ENCODE data around the gene CD80. TPM values are rescaled to one million over a fixed set of nuclear protein-coding genes. Genes with fewer than 3 reads are reported as not detected.

CD80 gene
- total and polyA plus RNA-seq, 2 donors (not counting 1 experiment from before 2014, with no cell fraction given) = under 0.01 TPM; not detected in 1

DNA sequence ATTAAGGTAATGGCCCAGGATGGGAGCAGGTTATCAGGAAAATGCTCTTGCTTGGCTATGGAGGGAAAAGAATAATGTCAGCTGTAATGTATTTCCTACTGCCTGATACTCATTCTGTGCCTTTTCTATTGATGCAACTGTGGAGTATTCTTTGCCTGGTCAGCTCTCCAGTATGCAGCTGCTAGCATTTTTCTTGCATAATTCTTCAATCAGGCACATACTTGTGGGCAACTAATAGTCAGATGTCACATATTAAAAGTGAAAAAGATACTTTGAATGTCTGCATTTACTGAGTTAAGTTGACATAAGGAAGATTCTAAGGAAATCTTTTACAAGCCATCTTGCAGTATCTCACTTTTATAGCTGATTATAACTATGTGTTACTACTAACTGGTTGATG lies 29.5 kb downstream of the CD80 start:
- peak overlapping the region; percentile 20 for H3K4me2 ChIP-seq (ENCODE audit: extremely low read depth, insufficient read depth, low read length)

DNA sequence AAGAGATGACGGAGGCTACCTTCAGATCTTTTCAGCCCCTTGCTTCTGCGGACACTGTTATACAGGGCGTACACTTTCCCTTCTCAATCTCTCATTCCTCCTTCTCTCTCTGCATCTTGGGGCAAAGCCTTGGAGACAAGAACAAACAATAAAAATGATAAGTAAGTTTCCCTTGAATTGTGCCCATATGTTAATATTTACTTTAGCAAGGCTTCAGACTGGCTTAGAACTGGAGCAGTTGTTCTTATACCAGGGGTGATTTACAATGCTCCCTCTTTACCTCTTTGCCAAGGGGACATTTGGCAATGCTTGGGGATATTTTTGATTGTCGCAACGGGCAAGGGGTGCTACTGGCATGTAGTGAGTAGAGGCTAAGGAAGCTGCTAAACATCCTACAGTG lies 31.7 kb downstream of the CD80 start:
- no peaks in the 10 kb centered on the region for H4K20me1 ChIP-seq (ENCODE audit: control insufficient read depth, extremely low read depth, insufficient read depth, low read length)
- no peaks in the 10 kb centered on the region for H3K27me3 ChIP-seq (ENCODE audit: control insufficient read depth, insufficient read depth, low read length)
- no peak for TF ChIP-seq EZH2 (IDR thresholded peaks at IDR 0.05; ENCODE audit: low read length, missing control alignments)
- TF ChIP-seq, protein P1, sequence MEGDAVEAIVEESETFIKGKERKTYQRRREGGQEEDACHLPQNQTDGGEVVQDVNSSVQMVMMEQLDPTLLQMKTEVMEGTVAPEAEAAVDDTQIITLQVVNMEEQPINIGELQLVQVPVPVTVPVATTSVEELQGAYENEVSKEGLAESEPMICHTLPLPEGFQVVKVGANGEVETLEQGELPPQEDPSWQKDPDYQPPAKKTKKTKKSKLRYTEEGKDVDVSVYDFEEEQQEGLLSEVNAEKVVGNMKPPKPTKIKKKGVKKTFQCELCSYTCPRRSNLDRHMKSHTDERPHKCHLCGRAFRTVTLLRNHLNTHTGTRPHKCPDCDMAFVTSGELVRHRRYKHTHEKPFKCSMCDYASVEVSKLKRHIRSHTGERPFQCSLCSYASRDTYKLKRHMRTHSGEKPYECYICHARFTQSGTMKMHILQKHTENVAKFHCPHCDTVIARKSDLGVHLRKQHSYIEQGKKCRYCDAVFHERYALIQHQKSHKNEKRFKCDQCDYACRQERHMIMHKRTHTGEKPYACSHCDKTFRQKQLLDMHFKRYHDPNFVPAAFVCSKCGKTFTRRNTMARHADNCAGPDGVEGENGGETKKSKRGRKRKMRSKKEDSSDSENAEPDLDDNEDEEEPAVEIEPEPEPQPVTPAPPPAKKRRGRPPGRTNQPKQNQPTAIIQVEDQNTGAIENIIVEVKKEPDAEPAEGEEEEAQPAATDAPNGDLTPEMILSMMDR (conservative IDR thresholded peaks at IDR 0.05 in 1 of 2, IDR thresholded peaks at IDR 0.05 in 1 of 2; ENCODE audit: low read depth in 1 of 2, low read length in 2 of 2) = no peak
- peaks cover 4% of the 10 kb centered on the region for H3K4me1 ChIP-seq (ENCODE audit: control insufficient read depth, extremely low read depth, insufficient read depth, low read length)
- no peak overlapping the region for H3K4me3 ChIP-seq (replicated peaks in 1 of 4; ENCODE audit: control extremely low read depth in 1 of 4, insufficient read depth in 1 of 4, low read depth in 3 of 4, low read length in 4 of 4)
- H3K27ac ChIP-seq (ENCODE audit: insufficient read depth, low read length) = no peak overlapping the region
- no peak overlapping the region for H3K9ac ChIP-seq (ENCODE audit: insufficient read depth, low read length)
- H3K9me3 ChIP-seq (ENCODE audit: control insufficient read depth, insufficient read depth, low read depth, low read length) = no peaks in the 10 kb centered on the region
- H3K4me2 ChIP-seq (ENCODE audit: extremely low read depth, insufficient read depth, low read length) = no peak overlapping the region
- no peaks in the 10 kb centered on the region for H3K79me2 ChIP-seq (ENCODE audit: control insufficient read depth, insufficient read depth, low read length)
- H2AFZ ChIP-seq (ENCODE audit: low read length) = no peak overlapping the region
- DNase-seq (ENCODE audit: low read depth in 2 of 2) = no peak
- peaks cover 1% of the 10 kb centered on the region for H3K36me3 ChIP-seq (ENCODE audit: control insufficient read depth, insufficient read depth, low read length)

More for the DNA sequence above, 29.5 kb downstream of the CD80 start:
- Histone ChIP-seq H3K4me1 (ENCODE audit: control insufficient read depth, extremely low read depth, insufficient read depth, low read length) (peaks cover 4% of the 10 kb centered on the region), H3K79me2 (ENCODE audit: control insufficient read depth, insufficient read depth, low read length) (no peaks in the 10 kb centered on the region), H3K4me3 (replicated peaks in 1 of 4; ENCODE audit: control extremely low read depth in 1 of 4, insufficient read depth in 1 of 4, low read depth in 3 of 4, low read length in 4 of 4) (no peak overlapping the region), H3K36me3 (ENCODE audit: control insufficient read depth, insufficient read depth, low read length) (no peaks in the 10 kb centered on the region), H3K27ac (ENCODE audit: insufficient read depth, low read length) (no peak overlapping the region), H3K9me3 (ENCODE audit: control insufficient read depth, insufficient read depth, low read depth, low read length) (no peaks in the 10 kb centered on the region), H4K20me1 (ENCODE audit: control insufficient read depth, extremely low read depth, insufficient read depth, low read length) (no peaks in the 10 kb centered on the region), H2AFZ (ENCODE audit: low read length) (no peak overlapping the region), H3K27me3 (ENCODE audit: control insufficient read depth, insufficient read depth, low read length) (no peaks in the 10 kb centered on the region), H3K9ac (ENCODE audit: insufficient read depth, low read length) (no peak overlapping the region)
- DNase-seq (ENCODE audit: low read depth in 2 of 2) = peak; percentile 37 to 64
- TF ChIP-seq, protein P1 (conservative IDR thresholded peaks at IDR 0.05 in 1 of 2, IDR thresholded peaks at IDR 0.05 in 1 of 2; ENCODE audit: low read depth in 1 of 2, low read length in 2 of 2) = no peak
- TF ChIP-seq EZH2 (IDR thresholded peaks at IDR 0.05; ENCODE audit: low read length, missing control alignments) = no peak

DNA sequence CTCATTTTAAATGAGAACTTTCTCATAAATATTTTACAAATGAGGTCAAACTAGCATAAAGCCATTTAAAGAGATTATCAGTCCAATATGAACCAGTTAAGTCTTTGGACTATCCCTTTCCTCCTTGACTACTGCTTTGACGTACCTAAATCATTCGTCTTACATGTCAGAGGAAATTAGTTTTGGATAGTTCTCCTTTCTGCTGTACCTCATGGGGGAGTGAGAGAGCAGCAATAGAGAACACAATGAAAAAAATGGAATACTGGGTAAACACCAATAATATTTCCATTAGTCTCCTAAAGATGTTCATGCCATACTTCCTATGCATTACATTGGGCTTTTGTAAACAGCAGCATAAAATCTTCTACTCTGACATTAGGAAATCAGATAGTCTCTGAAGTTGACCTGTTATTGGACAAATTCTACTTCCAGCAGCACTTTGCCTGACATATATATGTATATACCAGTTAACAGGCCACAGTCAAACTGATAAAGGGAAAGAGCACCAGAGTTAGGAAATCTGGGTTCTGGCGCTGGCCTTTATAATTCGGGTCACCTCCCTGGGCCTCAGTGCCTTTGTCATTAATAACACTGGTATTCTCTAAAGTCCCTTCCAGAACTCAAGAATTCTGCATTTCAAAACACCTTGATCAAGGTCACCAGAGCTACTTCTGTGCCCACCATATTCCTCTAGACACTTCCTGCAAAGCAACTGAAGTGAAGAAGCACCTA lies 34.3 kb downstream of the CD80 start:
- no peak overlapping the region for H3K4me2 ChIP-seq (ENCODE audit: extremely low read depth, insufficient read depth, low read length)
- peaks cover 1% of the 10 kb centered on the region for H3K36me3 ChIP-seq (ENCODE audit: control insufficient read depth, insufficient read depth, low read length)
- no peak overlapping the region for H2AFZ ChIP-seq (ENCODE audit: low read length)
- no peak overlapping the region for H3K27ac ChIP-seq (ENCODE audit: insufficient read depth, low read length)
- no peaks in the 10 kb centered on the region for H3K9me3 ChIP-seq (ENCODE audit: control insufficient read depth, insufficient read depth, low read depth, low read length)
- H3K27me3 ChIP-seq (ENCODE audit: control insufficient read depth, insufficient read depth, low read length) = no peaks in the 10 kb centered on the region
- H3K4me3 ChIP-seq (replicated peaks in 1 of 4; ENCODE audit: control extremely low read depth in 1 of 4, insufficient read depth in 1 of 4, low read depth in 3 of 4, low read length in 4 of 4) = no peak overlapping the region
- peaks cover under 1% of the 10 kb centered on the region for H3K4me1 ChIP-seq (ENCODE audit: control insufficient read depth, extremely low read depth, insufficient read depth, low read length)
- no peaks in the 10 kb centered on the region for H4K20me1 ChIP-seq (ENCODE audit: control insufficient read depth, extremely low read depth, insufficient read depth, low read length)
- TF ChIP-seq, protein P1 (conservative IDR thresholded peaks at IDR 0.05 in 1 of 2, IDR thresholded peaks at IDR 0.05 in 1 of 2; ENCODE audit: low read depth in 1 of 2, low read length in 2 of 2) = peak; percentile 48 to 62
- no peak for TF ChIP-seq EZH2 (IDR thresholded peaks at IDR 0.05; ENCODE audit: low read length, missing control alignments)
- DNase-seq (ENCODE audit: low read depth in 2 of 2) = peak; percentile 22 to 38
- H3K79me2 ChIP-seq (ENCODE audit: control insufficient read depth, insufficient read depth, low read length) = no peaks in the 10 kb centered on the region
- no peak overlapping the region for H3K9ac ChIP-seq (ENCODE audit: insufficient read depth, low read length)

Data from fibroblast of lung (primary cell).